Caco-2 (cell line): ENCODE measurements around the gene CCNB3. TPM values are rescaled to one million over a fixed set of nuclear protein-coding genes. Genes with fewer than 3 reads are reported as not detected.

Source experiments
- BruUV-seq: library from RNA; stranded (reverse); fragments of 400-500 nt; replicated peaks from 2 replicates; lab custom pipeline; 2021; lab: Mats Ljungman, UMichigan
- CTCF ChIA-PET: fragments of 300-600 bp; sonication (Branson Sonifier 250); formaldehyde crosslinking; loops from one replicate; lab custom pipeline; 2022; ENCODE audit warnings: antibody characterized with exemption; lab: Charles Lee
- POLR2A ChIA-PET: fragments of 300-600 bp; sonication (Branson Sonifier 250); formaldehyde crosslinking; loops from one replicate; lab custom pipeline; 2022; ENCODE audit warnings: antibody characterized with exemption; lab: Charles Lee
- DNase-seq, 2 experiments: peaks; one replicate each; pipeline versions ENCODE4 v3.0.0 to v3.0.0-alpha.2; 2020 to 2022
- H3K27me3 ChIP-seq: replicated peaks from 2 replicates; pipeline ENCODE4 v1.6.0; 2011; ENCODE audit warnings: low read length; ENCODE audit not compliant: control insufficient read depth, insufficient read depth
- H3K36me3 ChIP-seq: 2 replicates; pipeline ENCODE4 v1.5.1; 2011; ENCODE audit warnings: low read length; ENCODE audit not compliant: control insufficient read depth, insufficient read depth
- H3K4me1 ChIP-seq: fragments of 250-450 bp; sonication (Bioruptor Pico); 2 replicates; pipeline ENCODE4 v1.5.1; 2020; ENCODE audit warnings: mild to moderate bottlenecking
- H3K4me3 ChIP-seq: 2 replicates; pipeline ENCODE4 v1.5.1; 2011; ENCODE audit warnings: low read depth, mild to moderate bottlenecking, control low read depth, low read length
- H3K9me3 ChIP-seq: fragments of 250-450 bp; sonication (Bioruptor Pico); 2 replicates; pipeline ENCODE4 v1.5.1; 2020; ENCODE audit warnings: mild to moderate bottlenecking, moderate library complexity
- H3K27ac Mint-ChIP-seq: one replicate; pipeline ENCODE4 v1.8.0; 2022; ENCODE audit warnings: mixed read lengths; ENCODE audit not compliant: unreplicated experiment
- H3K27me3 Mint-ChIP-seq: one replicate; pipeline ENCODE4 v1.8.0; 2022; ENCODE audit warnings: mixed read lengths; ENCODE audit not compliant: insufficient read depth, unreplicated experiment
- H3K36me3 Mint-ChIP-seq: one replicate; pipeline ENCODE4 v1.8.0; 2022; ENCODE audit warnings: mild to moderate bottlenecking, mixed read lengths; ENCODE audit not compliant: insufficient read depth, unreplicated experiment
- H3K4me1 Mint-ChIP-seq: one replicate; pipeline ENCODE4 v1.8.0; 2022; ENCODE audit warnings: low read depth, mixed read lengths; ENCODE audit not compliant: unreplicated experiment
- H3K4me3 Mint-ChIP-seq: one replicate; pipeline ENCODE4 v1.8.0; 2022; ENCODE audit warnings: mild to moderate bottlenecking, moderate library complexity, mixed read lengths; ENCODE audit not compliant: unreplicated experiment
- H3K9me3 Mint-ChIP-seq: one replicate; pipeline ENCODE4 v1.8.0; 2022; ENCODE audit warnings: mixed read lengths; ENCODE audit not compliant: unreplicated experiment
- intact Hi-C: fragments of 100-400 bp; cut with micrococcal nuclease; formaldehyde crosslinking; loops from one replicate; pipeline ENCODE4 v1.10.0; 2022; ENCODE audit not compliant: unreplicated experiment
- total RNA-seq: library from RNA; stranded (reverse); gene quantifications from 2 replicates; pipeline ENCODE4 v1.2.3, GENCODE V29; 2022
- TF ChIP-seq, protein P1 (sequence below), 2 experiments: fragments of 200-600 bp in 1 of 2; IDR thresholded peaks; 1 replicate in 1 of 2; 2 replicates in 1 of 2; pipeline versions ENCODE4 v1.5.1 to v1.8.0; 2011 to 2022; ENCODE audit warnings: antibody characterized with exemption in 1 of 2, control low read depth in 1 of 2, inconsistent platforms in 1 of 2, low read depth in 1 of 2, low read length in 1 of 2, mild to moderate bottlenecking in 1 of 2, moderate library complexity in 1 of 2; ENCODE audit not compliant: insufficient read depth in 1 of 2, severe bottlenecking in 1 of 2, unreplicated experiment in 1 of 2

Gene CCNB3
- total RNA-seq, 1 experiment from 2014 or later, result 0.82 TPM

DNA sequence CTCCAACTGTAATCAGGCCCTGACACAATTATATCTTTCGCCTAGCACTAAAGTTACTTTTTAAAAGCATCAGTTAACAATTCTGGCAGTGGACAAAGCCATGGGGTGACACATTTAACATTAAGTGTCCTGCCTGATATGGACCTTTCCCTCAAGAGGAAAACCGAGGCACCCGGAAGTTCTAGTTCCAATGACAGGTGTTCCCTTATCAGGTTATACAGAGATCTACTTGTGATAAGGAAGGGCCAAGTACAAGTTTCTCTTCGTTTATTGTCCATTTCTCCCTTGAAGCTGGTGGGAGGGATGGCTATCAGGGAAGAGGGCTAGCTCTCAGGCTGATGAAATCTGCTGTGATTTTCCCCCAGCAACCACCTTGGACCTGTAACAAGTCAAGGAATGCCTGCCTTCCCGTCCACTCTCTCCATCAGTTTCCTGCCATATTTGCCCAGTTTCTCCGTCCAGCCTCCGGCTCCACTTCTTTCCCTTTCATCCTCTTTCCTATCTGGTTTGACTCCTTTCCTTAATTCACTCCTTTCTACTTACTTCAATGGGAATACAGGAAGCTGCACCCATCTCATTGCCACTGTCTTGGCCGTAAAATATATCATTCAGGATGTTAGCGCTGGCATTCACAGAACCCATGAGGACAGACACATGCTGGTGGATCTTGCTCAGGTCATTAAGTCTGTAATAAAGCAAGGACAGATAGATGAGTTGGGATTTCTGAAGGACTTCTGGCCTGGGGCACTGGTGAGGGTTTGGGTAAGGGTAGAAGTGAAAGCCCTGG, 171.1 kb downstream of the CCNB3 start:
- Histone ChIP-seq H3K27me3 (no peaks in the 10 kb centered on the region), H3K4me3 (no peak overlapping the region), H3K36me3 (no peaks in the 10 kb centered on the region), H3K9me3 (no peaks in the 10 kb centered on the region), H3K4me1 (no peaks in the 10 kb centered on the region)
- Mint-ChIP-seq H3K9me3 (no peaks in the 10 kb centered on the region), H3K27ac (no peak overlapping the region), H3K27me3 (no peaks in the 10 kb centered on the region), H3K4me3 (no peak overlapping the region), H3K36me3 (no peaks in the 10 kb centered on the region), H3K4me1 (no peaks in the 10 kb centered on the region)
- CTCF ChIA-PET, result no interaction called here
- no TSS peak for BruUV-seq
- no peak for DNase-seq
- TF ChIP-seq, protein P1, sequence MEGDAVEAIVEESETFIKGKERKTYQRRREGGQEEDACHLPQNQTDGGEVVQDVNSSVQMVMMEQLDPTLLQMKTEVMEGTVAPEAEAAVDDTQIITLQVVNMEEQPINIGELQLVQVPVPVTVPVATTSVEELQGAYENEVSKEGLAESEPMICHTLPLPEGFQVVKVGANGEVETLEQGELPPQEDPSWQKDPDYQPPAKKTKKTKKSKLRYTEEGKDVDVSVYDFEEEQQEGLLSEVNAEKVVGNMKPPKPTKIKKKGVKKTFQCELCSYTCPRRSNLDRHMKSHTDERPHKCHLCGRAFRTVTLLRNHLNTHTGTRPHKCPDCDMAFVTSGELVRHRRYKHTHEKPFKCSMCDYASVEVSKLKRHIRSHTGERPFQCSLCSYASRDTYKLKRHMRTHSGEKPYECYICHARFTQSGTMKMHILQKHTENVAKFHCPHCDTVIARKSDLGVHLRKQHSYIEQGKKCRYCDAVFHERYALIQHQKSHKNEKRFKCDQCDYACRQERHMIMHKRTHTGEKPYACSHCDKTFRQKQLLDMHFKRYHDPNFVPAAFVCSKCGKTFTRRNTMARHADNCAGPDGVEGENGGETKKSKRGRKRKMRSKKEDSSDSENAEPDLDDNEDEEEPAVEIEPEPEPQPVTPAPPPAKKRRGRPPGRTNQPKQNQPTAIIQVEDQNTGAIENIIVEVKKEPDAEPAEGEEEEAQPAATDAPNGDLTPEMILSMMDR (IDR thresholded peaks at IDR 0.05; ENCODE audit: insufficient read depth in 1 of 2, low read depth in 1 of 2, low read length in 1 of 2, severe bottlenecking in 1 of 2, unreplicated experiment in 1 of 2), result no peak
- intact Hi-C loops, result no loop called here
- POLR2A ChIA-PET, result no interaction called here

DNA sequence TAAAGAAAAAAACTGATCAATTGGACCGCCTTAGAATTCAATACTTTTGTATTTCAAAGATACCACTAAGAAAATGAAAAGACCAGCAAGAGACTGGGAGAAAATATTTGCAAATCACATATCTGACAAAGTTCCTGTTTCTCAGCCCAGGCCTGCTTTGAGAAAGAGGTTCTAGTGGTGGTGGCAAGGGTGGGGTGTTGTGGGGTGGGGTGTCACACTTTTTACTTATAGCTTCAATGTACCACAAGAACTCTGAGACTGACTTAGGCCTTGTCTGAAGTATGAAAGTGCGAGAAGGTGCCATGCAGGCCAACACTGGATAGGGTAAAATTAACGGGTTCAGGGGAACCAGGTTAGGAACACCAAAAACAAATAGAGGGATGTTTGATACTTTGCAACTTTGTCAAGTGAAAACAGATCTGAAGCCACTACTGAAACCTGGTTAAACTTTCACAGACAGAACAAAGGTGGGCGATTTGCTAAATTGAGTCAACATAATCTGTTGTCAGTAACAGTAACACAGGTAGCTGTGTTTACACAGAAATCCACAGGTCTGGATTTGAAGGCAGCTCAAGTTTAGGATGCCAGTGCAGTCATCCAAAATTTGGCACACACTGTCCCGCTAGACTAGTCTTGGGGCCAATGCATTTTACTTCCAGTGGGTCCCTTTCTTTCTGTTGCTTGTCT, 177.3 kb downstream of the CCNB3 start:
- Mint-ChIP-seq H3K27ac (no peak overlapping the region), H3K4me3 (no peak overlapping the region), H3K36me3 (no peaks in the 10 kb centered on the region), H3K4me1 (no peaks in the 10 kb centered on the region), H3K9me3 (no peaks in the 10 kb centered on the region), H3K27me3 (no peaks in the 10 kb centered on the region)
- POLR2A ChIA-PET, result no interaction called here
- TF ChIP-seq, protein P1 (IDR thresholded peaks at IDR 0.05; ENCODE audit: insufficient read depth in 1 of 2, low read depth in 1 of 2, low read length in 1 of 2, severe bottlenecking in 1 of 2, unreplicated experiment in 1 of 2), result no peak
- intact Hi-C loops, result no loop called here
- Histone ChIP-seq H3K4me3 (no peak overlapping the region), H3K27me3 (no peaks in the 10 kb centered on the region), H3K36me3 (no peaks in the 10 kb centered on the region), H3K9me3 (no peaks in the 10 kb centered on the region), H3K4me1 (no peaks in the 10 kb centered on the region)
- CTCF ChIA-PET, result no interaction called here
- no peak for DNase-seq
- no TSS peak for BruUV-seq

DNA sequence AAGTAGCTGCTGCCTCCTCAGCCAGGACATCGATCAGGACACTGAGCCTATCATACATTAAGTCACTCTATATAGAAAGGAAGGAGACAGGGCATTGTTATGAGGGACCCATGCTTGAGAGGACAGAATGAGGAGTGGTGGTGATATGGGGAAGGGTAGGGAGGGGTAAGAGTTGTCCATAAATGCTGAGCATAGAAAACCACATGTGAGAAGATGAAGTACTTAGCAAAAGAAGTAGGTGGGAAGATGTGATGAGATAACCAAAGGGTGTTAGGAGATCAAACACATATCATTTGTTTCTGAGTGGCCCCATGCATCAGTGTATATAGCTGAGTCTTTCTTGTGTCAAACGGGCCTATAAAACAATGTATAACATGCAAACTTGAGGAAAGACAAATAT, 182.0 kb downstream of the CCNB3 start:
- Histone ChIP-seq H3K4me1 (no peaks in the 10 kb centered on the region), H3K27me3 (no peaks in the 10 kb centered on the region), H3K4me3 (no peak overlapping the region), H3K36me3 (no peaks in the 10 kb centered on the region), H3K9me3 (no peaks in the 10 kb centered on the region)
- Mint-ChIP-seq H3K4me1 (peaks cover 7% of the 10 kb centered on the region), H3K27me3 (no peaks in the 10 kb centered on the region), H3K36me3 (peaks cover 11% of the 10 kb centered on the region), H3K9me3 (peaks cover 7% of the 10 kb centered on the region), H3K4me3 (no peak overlapping the region), H3K27ac (no peak overlapping the region)
- BruUV-seq, result no TSS peak
- ChIA-PET CTCF (no interaction called here), POLR2A (no interaction called here)
- no peak for DNase-seq
- TF ChIP-seq, protein P1 (IDR thresholded peaks at IDR 0.05; ENCODE audit: insufficient read depth in 1 of 2, low read depth in 1 of 2, low read length in 1 of 2, severe bottlenecking in 1 of 2, unreplicated experiment in 1 of 2), result no peak
- intact Hi-C loops, result no loop called here
